A549 (cell line): ENCODE data around the gene EDN3.

ENCODE experiments used
- CTCF ChIP-seq: fragments of >200 bp; sonication (Bioruptor Twin); formaldehyde crosslinking; IDR thresholded peaks from 3 replicates; pipeline ENCODE4 v1.5.1; 2016
- FOSL2 ChIP-seq, 2 experiments: fragments of 450-650 bp in 1 of 2; fragments of >200 bp in 1 of 2; sonication (Bioruptor Twin) in 1 of 2; formaldehyde crosslinking; IDR thresholded peaks; 2 replicates each; pipeline versions ENCODE4 v1.5.0 to v1.6.1; 2016 to 2020; ENCODE audit warnings: mild to moderate bottlenecking in 1 of 2, moderate library complexity in 1 of 2
- POLR2A ChIP-seq: IDR thresholded peaks from 2 replicates; pipeline ENCODE4 v1.6.1; 2012; ENCODE audit warnings: mild to moderate bottlenecking, low read length
- POLR2AphosphoS2 ChIP-seq: conservative IDR thresholded peaks from 2 replicates; pipeline ENCODE4 v1.6.1; 2012; ENCODE audit warnings: low read length, improper control_type of control experiment, inconsistent platforms
- RAD21 ChIP-seq, 2 experiments: fragments of >200 bp in 1 of 2; sonication (Bioruptor Twin) in 1 of 2; formaldehyde crosslinking in 1 of 2; IDR thresholded peaks in 1 of 2; conservative IDR thresholded peaks in 1 of 2; 2 replicates in 1 of 2; 3 replicates in 1 of 2; pipeline ENCODE4 v1.6.1; 2012 to 2018; ENCODE audit warnings: inconsistent platforms in 1 of 2
- RFX5 ChIP-seq: fragments of 450-650 bp; IDR thresholded peaks from 2 replicates; pipeline ENCODE4 v1.7.1; 2014; ENCODE audit warnings: antibody characterized with exemption, mild to moderate bottlenecking, moderate library complexity
- RNF2 ChIP-seq: fragments of 200-600 bp; sonication (generic); IDR thresholded peaks from 2 replicates; pipeline ENCODE4 v1.6.1; 2016; ENCODE audit warnings: low read depth, mild to moderate bottlenecking, antibody characterized with exemption, moderate library complexity, borderline replicate concordance

- TF ChIP-seq CTCF (no peak), POLR2AphosphoS2 (no peak), RFX5 (no peak), RNF2 (no peak), FOSL2 (IDR thresholded peaks at IDR 0.05) (no peak), FOSL2 (CRISPR knock-in tag; IDR thresholded peaks at IDR 0.05) (no peak), RAD21 (conservative IDR thresholded peaks at IDR 0.05 in 1 of 2, IDR thresholded peaks at IDR 0.05 in 1 of 2) (no peak), POLR2A (no peak)
Measured at GRCh38 chr20:59320426-59320825, 20.0 kb downstream of the EDN3 start.
